Kidney glomerular epithelial cell (primary cell): ENCODE data around the gene LIMCH1.
A peak's percentile ranks its signal among the peaks of the same experiment; 100 is the strongest.
"Not testable (repeated sequence)": the region's sequence is repeated elsewhere in the genome, so short reads cannot be mapped to it uniquely, and the experiment has no call there.

ENCODE experiments used
- DNase-seq: peaks from one replicate; lab custom pipeline; 2025; lab: John Stamatoyannopoulos, UW

Gene LIMCH1, protein sequence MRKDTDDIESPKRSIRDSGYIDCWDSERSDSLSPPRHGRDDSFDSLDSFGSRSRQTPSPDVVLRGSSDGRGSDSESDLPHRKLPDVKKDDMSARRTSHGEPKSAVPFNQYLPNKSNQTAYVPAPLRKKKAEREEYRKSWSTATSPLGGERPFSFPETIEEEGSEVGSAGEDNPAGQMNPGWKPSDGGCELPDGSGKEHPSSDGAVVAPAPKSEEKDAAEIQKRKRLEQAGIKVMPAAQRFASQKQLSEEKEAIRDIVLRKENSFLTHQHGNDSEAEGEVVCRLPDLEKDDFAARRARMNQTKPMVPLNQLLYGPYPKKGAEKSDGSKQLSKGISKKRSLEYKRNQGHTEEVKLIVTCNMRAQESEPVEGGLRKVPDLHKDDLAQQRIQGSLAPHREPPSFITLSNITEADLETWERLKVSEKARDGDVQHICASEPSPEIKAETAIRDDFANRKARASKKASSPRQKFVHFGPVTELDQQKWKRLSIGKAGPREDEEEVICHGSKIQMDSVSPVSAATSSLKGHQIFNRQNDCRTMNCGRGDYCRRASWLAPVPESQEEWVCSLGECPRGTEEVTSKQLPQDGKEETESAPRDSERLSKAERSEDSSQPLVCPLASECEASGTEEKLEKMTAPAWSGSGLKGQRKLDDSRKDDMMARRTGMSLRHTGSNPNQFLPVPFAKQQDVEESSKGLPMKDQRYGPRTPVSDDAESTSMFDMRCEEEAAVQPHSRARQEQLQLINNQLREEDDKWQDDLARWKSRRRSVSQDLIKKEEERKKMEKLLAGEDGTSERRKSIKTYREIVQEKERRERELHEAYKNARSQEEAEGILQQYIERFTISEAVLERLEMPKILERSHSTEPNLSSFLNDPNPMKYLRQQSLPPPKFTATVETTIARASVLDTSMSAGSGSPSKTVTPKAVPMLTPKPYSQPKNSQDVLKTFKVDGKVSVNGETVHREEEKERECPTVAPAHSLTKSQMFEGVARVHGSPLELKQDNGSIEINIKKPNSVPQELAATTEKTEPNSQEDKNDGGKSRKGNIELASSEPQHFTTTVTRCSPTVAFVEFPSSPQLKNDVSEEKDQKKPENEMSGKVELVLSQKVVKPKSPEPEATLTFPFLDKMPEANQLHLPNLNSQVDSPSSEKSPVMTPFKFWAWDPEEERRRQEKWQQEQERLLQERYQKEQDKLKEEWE (N-terminal part only)

DNA sequence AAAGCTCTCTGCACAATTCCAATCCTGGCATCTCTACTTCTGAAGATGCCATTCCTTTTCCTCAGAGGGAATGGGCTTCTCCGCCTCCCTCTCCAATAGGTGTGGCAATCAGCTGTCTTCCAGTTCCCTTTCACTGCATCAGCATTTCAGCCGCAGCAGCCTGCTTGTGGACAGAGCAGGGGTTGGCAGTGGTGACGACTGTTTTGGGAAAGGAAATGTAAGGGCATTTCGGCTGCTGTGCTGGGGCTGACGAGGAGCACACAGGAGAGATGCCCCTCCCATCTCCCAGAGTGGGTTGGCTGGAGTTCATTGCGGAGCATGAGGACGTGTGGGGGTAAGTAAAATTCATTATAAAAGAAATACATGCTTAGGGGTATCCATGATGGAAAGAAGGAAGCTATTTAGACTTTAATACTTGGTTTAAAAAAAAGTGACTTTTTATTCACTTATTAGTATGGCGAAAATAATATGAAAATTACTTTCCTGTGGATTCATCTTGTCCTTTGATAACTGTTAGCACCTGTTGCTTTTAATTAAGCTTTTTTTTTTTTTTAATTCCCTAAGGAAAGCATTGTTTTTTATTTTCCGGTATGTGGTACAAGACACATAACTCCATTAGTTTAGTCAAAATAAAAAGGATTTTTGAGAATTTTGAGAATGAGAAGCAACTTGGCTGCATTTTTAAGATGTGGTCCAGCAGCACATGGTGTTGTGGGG, at the start of gene LIMCH1:
TSS of gene LIMCH1 (plus strand) at position 141 of the 717 bp plus-strand sequence. CDS start 67,839 bp downstream, outside the sequence.
- DNase-seq = no peak

DNA sequence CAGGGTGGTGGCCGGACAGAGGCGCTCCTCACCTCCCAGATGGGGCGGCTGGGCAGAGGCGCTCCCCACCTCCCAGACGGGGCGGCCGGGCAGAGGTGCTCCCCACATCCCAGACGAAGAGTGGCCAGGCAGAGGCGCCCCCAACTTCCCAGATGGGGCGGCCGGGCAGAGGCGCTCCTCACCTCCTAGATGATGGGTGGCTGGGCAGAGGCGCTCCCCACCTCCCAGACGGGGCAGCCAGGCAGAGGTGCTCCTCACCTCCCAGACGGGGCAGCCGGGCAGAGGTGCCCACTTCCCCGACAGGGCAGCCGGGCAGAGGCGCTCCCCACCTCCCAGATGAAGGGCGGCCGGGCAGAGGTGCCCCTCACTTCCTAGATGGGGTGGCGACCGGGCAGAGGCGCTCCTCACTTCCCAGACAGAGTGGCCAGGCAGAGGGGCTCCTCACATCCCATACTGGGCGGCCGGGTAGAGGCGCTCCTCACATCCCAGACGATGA, 46.8 kb upstream of the LIMCH1 start:
- not testable (repeated sequence) for DNase-seq

DNA sequence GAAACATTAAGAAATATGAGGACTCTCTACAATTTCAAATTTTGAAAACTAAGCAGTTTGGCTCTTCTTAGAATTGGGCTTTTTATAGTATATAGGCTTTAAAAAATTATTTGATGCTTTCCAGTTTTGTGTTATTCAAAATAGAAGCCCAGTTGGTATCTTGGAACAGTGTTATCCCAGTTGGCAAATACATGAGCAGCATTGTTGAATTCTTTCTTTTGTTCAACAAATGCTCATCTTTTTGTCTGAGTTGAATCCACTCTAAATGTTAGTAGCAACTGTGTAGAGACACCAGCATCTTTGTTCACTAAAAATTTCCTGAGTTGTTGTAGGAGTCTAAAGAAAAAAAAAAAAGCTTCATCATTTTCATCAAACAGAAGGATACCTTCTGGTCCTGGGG, 41.0 kb upstream of the LIMCH1 start:
- no peak for DNase-seq

DNA sequence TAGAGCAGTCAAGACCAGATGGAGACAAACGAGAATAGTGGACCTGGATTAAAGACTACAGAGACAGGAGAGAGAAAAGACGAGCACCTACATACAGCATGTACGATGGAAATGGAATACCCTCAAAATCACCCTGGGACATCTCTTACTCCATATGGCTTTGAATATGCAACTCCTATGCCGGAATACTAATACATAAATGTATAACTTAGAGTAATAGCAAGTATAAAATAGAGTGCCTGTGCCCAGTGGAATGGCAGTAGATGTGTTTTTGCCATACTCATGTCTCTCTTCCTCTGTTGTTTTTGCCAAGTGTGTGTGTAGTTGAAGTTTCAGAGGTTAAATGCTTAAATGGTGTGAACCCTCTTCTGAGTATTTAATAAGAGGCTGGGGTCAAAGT, 39.8 kb upstream of the LIMCH1 start:
- no peak for DNase-seq

DNA sequence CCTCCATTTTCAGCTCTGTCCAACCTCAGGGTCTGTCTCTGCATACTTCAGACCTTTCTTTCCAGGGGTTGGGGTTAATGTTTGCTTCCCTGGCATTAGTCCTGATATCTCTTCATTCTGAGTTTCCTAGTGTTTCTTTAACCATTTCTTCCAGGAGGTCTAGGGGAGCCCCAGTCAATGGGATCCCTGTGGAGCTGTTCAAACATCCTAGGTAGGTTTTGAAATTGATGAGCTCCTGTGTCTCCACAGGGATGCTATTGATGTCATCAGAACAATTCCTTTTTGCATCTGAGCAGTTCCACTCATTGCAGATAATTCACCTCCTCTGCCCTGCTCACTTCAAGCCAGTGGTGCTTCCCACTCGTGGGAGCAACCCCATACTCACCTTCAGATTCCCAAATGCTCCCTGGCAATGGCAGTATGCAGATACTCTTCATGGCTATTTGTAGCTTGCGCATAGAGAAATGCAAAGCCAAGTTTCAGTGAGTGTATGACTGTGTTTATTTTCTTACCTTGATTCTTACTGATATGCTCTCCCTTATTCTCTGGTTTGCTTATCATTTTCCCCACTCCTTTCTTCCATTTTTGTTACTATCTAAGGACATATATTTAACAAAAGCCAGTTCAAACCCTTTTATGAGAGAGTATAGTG, 33.7 kb upstream of the LIMCH1 start:
- DNase-seq = no peak

DNA sequence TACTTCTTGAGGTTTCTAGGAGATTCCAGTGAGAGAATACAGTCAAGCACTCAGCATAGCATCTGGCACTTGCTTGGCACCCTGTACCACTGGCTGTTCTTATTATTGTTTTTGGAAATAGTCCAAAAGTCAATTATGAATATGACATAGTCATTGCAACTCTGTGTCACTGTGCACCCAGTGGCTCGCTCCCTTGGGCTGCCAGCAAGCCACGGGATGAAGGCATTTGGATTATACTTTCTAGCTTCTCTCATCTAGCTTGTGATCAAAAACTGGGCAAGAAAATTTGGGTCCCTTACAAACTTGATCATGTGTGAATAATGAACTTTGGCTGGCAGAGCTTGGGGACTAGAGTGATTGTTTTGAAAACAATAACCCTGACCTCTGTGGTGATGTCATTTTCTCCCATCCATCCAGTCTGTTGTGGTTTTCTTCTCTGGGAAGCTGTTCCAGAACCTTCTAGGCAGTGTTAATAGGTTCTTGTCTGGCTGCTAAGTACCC, 32.7 kb upstream of the LIMCH1 start:
- peak; percentile 33 for DNase-seq

DNA sequence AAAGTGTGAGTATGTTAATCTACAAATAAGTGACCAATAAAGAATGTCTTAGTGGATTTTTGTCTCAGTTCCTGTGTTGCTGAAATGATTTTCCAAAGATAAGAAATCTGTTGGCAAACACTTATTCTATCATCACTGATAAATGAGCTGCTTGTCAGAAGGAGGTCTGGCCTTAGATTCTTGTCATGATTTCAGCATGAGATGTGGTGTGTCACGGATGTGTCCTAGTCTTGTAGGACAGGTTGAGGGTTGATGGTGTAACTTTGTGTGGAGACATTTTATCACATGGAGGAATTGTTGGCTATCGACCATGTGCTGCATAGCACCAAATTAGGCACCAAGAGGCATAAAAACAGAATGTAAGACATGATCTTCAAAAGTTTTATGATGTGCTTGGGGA, 31.8 kb upstream of the LIMCH1 start:
- peak; percentile 67 for DNase-seq

DNA sequence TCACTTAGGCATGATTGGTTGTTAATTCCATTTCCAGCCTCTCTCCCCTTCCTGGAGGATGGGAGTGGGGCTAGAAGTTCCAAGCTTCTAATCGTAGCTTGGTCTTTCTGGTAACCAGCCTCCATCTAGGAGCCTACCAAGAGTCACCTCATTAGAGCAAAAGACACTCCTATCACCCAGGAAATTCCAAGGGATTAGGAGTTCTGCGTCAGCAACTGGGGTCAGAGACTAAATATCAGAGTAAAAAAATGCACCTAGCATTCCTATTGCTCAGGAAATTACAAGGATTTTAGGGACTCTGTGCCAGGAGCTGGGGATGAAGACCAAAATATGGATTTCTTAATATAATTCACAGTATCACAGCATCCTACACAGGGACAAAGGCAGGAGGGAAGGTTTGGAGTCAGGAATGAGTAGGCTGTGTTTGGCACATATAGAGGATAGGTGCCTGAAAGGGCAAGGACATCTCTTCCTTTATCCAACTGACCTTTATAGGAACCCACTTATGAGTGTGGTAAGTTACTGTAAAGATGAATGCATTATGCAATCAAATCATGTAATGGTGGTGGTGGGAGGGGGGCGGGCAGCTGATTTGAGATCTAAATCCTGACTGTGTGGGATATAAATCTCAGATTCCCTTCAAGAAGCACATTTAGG, 30.5 kb upstream of the LIMCH1 start:
- DNase-seq = no peak

DNA sequence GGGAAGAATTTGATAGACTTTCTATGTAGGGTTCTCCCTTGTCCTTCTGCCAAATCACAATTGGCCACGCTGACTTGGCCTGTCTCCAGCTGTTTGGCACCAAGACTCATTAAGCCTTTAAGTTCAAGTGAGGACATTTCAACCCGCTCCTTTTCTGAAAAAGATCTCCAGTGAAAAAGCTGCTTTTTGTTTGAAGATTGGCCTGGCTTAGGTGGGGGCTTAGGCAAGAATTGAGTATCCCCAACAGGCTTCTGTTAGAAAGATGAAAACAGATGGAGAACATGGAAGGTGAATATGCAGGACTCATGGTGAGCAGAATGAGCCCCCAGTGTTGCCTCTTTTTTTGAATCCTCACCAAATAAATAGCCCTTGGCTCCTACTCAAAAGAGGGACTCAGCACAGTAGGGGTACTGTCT, 28.5 kb upstream of the LIMCH1 start:
- DNase-seq = no peak

DNA sequence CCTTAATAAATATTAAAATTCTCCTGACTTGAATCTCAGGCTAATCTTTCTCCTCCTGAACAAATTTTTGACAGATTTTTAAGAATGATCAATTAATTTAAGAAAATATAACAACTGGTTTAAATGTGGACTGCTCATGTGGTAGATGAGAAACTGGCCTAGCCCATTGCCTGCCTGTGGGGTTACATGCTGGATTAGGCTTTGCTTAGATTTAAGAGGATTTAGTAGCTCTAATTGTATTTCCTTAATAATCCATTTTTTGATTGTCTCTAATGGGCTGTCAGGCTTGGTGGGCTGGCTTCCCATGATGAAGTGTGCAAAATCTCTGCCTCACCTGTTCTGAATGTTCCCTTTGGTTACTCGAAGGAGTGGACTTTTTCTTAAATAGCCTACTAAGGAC, 27.8 kb upstream of the LIMCH1 start:
- no peak for DNase-seq

DNA sequence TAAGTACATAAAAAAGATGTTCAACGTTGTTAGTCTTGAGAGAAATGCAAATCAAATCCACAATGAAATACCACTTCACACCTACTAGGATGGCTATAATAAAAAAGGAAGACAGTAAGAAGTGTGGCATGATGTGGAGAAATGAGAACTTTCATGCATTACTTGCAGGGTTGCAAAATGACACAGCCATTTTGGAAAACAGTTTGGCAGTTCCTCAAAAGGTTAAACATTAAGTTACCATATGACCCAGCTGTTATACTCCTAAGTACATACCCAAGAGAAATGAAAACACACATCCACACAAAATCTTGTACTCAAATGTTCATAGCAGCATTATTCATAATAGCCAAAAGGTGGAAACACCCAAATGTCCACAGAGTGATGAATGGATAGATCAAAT, 25.8 kb upstream of the LIMCH1 start:
- DNase-seq = no peak

DNA sequence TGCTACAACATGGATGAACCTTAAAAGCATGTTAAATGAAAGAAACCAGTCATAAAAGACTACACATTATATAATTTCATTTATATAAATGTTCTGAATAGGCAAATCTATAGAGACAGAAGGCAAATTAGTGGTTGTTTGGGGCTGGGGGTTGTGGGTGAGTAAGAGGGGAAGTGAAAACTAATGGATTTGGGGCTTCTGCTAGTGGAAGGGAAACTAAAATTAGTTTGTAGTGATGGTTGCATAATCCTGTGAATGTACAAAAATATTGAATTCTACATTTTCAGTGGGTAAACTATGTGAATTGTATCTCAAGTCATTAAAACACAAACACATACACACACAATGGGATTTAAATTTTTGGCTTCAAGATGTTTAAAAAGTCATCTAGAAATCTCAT, 25.4 kb upstream of the LIMCH1 start:
- no peak for DNase-seq

DNA sequence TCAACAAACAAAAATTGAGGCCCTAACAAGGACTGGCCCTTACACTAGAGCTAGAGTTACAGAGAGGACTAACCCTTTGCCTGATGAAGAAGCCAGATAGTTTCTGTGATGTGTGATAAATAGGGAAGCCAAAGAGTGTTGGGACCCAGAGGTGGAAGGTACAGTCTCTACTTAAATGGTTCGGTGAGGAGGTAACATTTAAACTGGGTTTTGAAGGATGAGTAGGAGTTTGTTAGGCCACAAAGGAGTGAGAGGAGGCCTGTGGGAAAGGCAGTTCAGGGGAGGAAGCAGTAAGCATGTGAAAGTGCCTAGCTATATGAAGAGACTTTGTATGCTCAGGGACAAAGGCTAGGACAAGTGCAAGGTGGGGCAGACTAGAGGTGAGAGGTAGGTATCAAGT, 23.8 kb upstream of the LIMCH1 start:
- DNase-seq = no peak

DNA sequence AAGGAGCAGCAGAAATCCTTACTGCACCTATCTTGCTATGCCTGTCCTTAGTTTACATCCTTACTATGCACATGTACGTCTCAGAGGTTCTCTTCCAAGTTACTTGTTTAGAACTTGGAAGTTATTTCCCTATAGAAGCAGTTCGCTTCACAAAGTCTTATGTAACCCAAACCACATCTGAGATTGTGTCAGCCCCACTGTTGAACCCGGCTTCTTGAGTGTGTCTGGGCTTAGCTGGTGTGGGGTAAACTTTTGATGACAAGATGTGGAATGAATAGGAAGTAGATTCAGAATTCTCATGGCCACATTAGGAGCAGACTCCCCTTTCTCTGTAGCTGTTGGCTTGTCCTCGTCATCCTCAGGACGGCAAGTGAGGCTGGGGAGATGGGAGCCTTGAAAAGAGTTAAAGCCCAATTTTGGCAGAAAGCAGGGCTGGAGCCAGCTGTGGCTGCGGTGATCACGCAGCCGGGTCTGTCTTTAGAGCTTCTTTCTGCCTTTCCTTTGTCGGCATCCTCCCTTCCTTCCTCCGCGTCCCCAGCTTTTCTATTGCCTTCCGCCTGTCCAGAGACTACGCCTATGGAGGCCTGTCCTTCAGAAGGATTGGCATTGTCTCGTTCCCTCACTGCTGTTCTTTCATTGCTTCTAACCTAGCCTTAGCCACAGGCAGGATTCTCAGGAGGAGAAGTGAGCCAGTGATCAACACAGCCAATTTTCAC, 23.0 kb upstream of the LIMCH1 start:
- DNase-seq = no peak

DNA sequence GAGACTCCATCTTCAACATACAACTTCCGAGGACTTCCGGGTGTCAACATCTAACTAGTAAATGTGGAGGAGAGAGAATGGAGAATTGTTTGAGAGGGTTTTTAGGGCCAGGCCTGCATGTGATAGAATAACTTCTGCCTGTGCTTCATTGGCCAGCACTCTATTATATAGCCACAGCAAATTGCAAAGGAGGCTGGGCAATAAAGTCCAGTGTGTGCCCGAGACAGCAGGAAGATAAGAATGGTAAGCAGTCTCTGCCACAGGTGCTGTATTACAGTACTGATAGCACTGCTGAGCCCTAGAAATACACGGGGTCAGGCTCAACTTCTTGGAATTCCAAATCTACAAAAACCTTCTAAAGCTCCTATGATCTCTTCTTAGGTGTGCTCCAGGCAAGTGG, 20.8 kb upstream of the LIMCH1 start:
- no peak for DNase-seq

DNA sequence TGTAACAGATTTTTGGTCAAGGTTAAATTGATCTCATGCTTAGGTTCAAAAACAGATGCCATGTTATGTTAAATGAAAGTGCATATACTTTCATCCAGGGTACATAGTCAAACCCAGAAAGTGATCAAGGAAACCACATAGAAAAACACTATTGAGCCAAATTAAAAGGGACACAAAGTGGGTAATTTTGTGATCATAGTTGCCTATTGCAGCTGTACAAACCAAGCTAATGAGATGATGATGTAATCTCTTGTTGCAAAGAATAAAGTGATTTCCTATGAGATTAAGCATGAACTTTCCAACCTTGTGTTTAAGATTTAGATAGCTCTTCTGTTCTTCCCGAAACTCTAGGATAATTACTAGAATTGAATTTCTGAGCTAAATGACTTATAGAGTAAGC, 20.2 kb upstream of the LIMCH1 start:
- no peak for DNase-seq

DNA sequence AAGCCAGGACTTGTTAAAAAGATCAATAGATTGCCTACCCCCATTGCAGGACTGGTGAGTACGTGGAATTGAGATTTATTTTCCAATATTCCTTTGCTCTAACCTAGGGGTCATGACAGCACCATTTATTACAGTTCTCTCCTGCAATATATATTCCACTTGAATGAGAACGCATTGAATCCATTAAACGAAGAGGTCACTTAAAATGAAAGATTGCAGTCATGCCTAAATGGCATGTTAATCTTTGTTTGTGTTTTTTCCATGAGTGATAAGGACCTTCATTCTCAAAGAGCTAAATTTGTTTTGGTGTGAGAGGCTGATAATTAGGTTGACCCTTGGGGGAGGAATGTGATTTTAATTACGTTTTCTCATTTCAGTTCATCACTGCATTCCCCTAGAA, 13.5 kb upstream of the LIMCH1 start:
- no peak for DNase-seq

DNA sequence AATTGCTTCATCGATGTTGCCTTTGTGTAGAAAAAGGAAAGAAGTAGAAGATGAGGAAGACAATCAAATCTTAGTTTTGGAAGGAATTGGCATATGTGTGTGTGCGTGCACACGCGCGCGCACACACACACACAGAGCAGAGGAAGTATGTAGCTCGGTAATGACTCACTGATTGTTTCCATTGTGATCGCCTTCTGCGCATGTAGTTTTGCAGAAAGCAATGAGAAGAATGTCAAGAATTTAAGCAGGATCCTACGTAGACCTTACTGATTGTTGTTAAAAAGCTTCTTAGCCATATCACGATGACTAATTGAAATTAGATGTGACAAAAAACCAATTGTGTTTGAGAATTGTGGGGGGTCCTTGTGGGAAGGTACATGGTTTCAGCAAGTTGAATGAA, 12.8 kb upstream of the LIMCH1 start:
- peak; percentile 89 for DNase-seq

DNA sequence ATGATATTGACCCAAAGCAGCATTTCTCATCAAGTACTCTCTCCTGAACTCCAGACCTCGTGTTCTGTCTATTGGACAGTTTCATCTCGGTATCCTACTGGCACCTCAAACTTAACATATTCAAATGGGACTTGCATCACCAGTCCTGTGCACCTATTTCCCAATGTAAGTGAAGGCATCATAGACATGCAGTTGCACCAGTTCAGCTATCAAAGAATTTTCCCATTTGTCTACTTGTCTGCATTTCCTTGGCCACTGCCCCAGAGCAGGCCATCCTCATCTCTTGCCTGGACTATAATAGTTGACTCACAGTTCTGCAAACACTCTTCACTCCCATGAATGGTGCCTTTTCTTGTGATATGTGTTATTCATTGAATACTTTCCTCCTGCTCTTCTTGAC, 11.3 kb upstream of the LIMCH1 start:
- no peak for DNase-seq
